PC-3 (cell line): Measurements from ENCODE around the gene TNNT2. TPM values are rescaled to one million over a fixed set of nuclear protein-coding genes. Genes with fewer than 3 reads are reported as not detected.

Experiments used
- ATAC-seq: fragments of 200-7000 bp; cut with Tn5 transposase; 2 replicates; pipeline ENCODE4 v1.9.1; 2020; ENCODE audit warnings: mild to moderate bottlenecking, moderate library complexity
- BruUV-seq: library from RNA; stranded (reverse); fragments of 400-500 nt; replicated peaks from 2 replicates; lab custom pipeline; 2021; lab: Mats Ljungman, UMichigan
- CTCF ChIA-PET: fragments of 300-600 bp; sonication (Branson Sonifier 250); formaldehyde crosslinking; loops from one replicate; lab custom pipeline; 2022; ENCODE audit warnings: antibody characterized with exemption; lab: Charles Lee
- POLR2A ChIA-PET: fragments of 300-600 bp; sonication (Branson Sonifier 250); formaldehyde crosslinking; loops from one replicate; lab custom pipeline; 2022; ENCODE audit warnings: antibody characterized with exemption; ENCODE audit not compliant: unreplicated experiment; lab: Charles Lee
- DNase-seq: peaks from one replicate; pipeline ENCODE4 v3.0.0-alpha.2; 2015
- H2AFZ ChIP-seq: fragments of 300-600 bp; sonication (generic); 2 replicates; pipeline ENCODE4 v1.6.0; 2016; ENCODE audit warnings: antibody characterized with exemption, low read length
- H3F3A ChIP-seq: fragments of 300-600 bp; sonication (generic); one replicate; pipeline ENCODE4 v1.6.0; 2017; ENCODE audit warnings: antibody characterized with exemption, low read length, control low read depth, mild to moderate bottlenecking; ENCODE audit not compliant: unreplicated experiment
- H3K27ac ChIP-seq: fragments of 300-600 bp; sonication (generic); 2 replicates; pipeline ENCODE4 v1.5.1; 2016; ENCODE audit warnings: mild to moderate bottlenecking, low read length
- H3K27me3 ChIP-seq: fragments of 300-600 bp; sonication (generic); 2 replicates; pipeline ENCODE4 v1.6.1; 2016; ENCODE audit warnings: low read length, mixed read lengths
- H3K36me3 ChIP-seq: fragments of 300-600 bp; sonication (generic); 2 replicates; pipeline ENCODE4 v1.6.1; 2016; ENCODE audit warnings: low read depth, mixed run types, low read length, mixed read lengths
- H3K4me1 ChIP-seq: fragments of 300-600 bp; sonication (generic); 2 replicates; pipeline ENCODE4 v1.5.1; 2016; ENCODE audit warnings: low read length; ENCODE audit not compliant: insufficient read depth
- H3K4me2 ChIP-seq: fragments of 300-600 bp; sonication (generic); 2 replicates; pipeline ENCODE4 v1.6.0; 2016; ENCODE audit warnings: low read length
- H3K4me3 ChIP-seq: fragments of 300-600 bp; sonication (generic); 2 replicates; pipeline ENCODE4 v1.5.1; 2016; ENCODE audit warnings: mild to moderate bottlenecking, low read length, mixed read lengths
- H3K79me2 ChIP-seq: fragments of 300-600 bp; sonication (generic); 2 replicates; pipeline ENCODE4 v1.6.1; 2017; ENCODE audit warnings: low read length, mixed read lengths
- H3K9ac ChIP-seq: fragments of 300-600 bp; sonication (generic); 2 replicates; pipeline ENCODE4 v1.6.0; 2016; ENCODE audit warnings: mild to moderate bottlenecking, low read length
- H3K9me2 ChIP-seq: fragments of 300-600 bp; sonication (generic); replicated peaks from 2 replicates; pipeline ENCODE4 v1.6.1; 2016; ENCODE audit warnings: mixed run types, low read length, mixed read lengths
- H3K9me3 ChIP-seq: fragments of 300-600 bp; sonication (generic); 2 replicates; pipeline ENCODE4 v1.6.1; 2016; ENCODE audit warnings: low read length, mixed read lengths
- H4K20me1 ChIP-seq: fragments of 300-600 bp; sonication (generic); 2 replicates; pipeline ENCODE4 v1.6.1; 2016; ENCODE audit warnings: low read length, mixed read lengths
- EZH2 ChIP-seq: fragments of 300-600 bp; sonication (generic); IDR thresholded peaks from one replicate; pipeline ENCODE4 v1.6.1; 2017; ENCODE audit warnings: antibody characterized with exemption, mild to moderate bottlenecking, low read length; ENCODE audit not compliant: unreplicated experiment
- EZH2phosphoT487 ChIP-seq: fragments of 300-600 bp; sonication (generic); IDR thresholded peaks from 2 replicates; pipeline ENCODE4 v1.6.1; 2018; ENCODE audit warnings: mild to moderate bottlenecking, antibody characterized with exemption, low read length, borderline replicate concordance
- intact Hi-C: fragments of 100-400 bp; cut with micrococcal nuclease; formaldehyde crosslinking; loops from 2 replicates; pipeline ENCODE4 v1.9.0; 2023
- total RNA-seq: library from RNA; depleted of rRNA; stranded (reverse); fragments of >200 nt; gene quantifications from 2 replicates; pipeline ENCODE4 v1.2.3, GENCODE V29; 2014
- TF ChIP-seq, protein P1 (sequence below): fragments of 300-600 bp; sonication (generic); conservative IDR thresholded peaks from 2 replicates; pipeline ENCODE4 v1.5.1; 2017; ENCODE audit warnings: antibody characterized with exemption, low read depth, mild to moderate bottlenecking, low read length

Gene TNNT2
- total RNA-seq, 1 experiment from 2014 or later = 1.1 TPM

- DNase-seq (no peak), ATAC-seq (no peak)
- Histone ChIP-seq H3K4me1 (peaks cover 28% of the 10 kb centered on the region), H3K4me2 (no peak overlapping the region), H3K9ac (no peak overlapping the region), H3K4me3 (no peak overlapping the region), H3K79me2 (no peaks in the 10 kb centered on the region), H3K27ac (no peak overlapping the region), H3K36me3 (no peaks in the 10 kb centered on the region), H3K27me3 (no peaks in the 10 kb centered on the region), H3K9me3 (no peaks in the 10 kb centered on the region), H4K20me1 (no peaks in the 10 kb centered on the region), H2AFZ (no peak overlapping the region), H3F3A (no peaks in the 10 kb centered on the region), H3K9me2 (no peaks in the 10 kb centered on the region)
- CTCF ChIA-PET = interaction anchor here (1.0 to 1.1 kb wide), 2 partner anchors 26 to 53 kb away, joined by 3 to 4 read pairs; no protein-coding TSS in a partner anchor
- TF ChIP-seq EZH2 = no peak
- TF ChIP-seq, protein P1, sequence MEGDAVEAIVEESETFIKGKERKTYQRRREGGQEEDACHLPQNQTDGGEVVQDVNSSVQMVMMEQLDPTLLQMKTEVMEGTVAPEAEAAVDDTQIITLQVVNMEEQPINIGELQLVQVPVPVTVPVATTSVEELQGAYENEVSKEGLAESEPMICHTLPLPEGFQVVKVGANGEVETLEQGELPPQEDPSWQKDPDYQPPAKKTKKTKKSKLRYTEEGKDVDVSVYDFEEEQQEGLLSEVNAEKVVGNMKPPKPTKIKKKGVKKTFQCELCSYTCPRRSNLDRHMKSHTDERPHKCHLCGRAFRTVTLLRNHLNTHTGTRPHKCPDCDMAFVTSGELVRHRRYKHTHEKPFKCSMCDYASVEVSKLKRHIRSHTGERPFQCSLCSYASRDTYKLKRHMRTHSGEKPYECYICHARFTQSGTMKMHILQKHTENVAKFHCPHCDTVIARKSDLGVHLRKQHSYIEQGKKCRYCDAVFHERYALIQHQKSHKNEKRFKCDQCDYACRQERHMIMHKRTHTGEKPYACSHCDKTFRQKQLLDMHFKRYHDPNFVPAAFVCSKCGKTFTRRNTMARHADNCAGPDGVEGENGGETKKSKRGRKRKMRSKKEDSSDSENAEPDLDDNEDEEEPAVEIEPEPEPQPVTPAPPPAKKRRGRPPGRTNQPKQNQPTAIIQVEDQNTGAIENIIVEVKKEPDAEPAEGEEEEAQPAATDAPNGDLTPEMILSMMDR = no peak
- TF ChIP-seq EZH2phosphoT487 = no peak
- POLR2A ChIA-PET = no interaction called here
- intact Hi-C loops = loop anchor here (2.0 to 5.0 kb wide), 2 partner anchors 60 to 222 kb away; partner anchors contain the start of gene ASCL5
- BruUV-seq = no TSS peak
Observed at GRCh38 chr1:201349092-201349491, 28.4 kb downstream of the TNNT2 start.

- BruUV-seq = no TSS peak
Observed at GRCh38 chr1:201348211-201348566, 29.3 kb downstream of the TNNT2 start.

More at GRCh38 chr1:201348211-201348566, 29.3 kb downstream of the TNNT2 start:
- no peaks in the 10 kb centered on the region for H3K79me2 ChIP-seq
- ChIA-PET CTCF (interaction anchor here (0.6 to 3.8 kb wide), 11 partner anchors 13 to 353 kb away, joined by 3 to 14 read pairs (median 4); partner anchors contain the start of gene PKP1), POLR2A (no interaction called here)
- no peak overlapping the region for H3K27ac ChIP-seq
- 0 out of 2 replicates have a peak overlapping the region, but pooled peaks have one; percentile 25 for H2AFZ ChIP-seq
- DNase-seq (peak; percentile 98), ATAC-seq (peak; percentile 79)
- no peak overlapping the region for H3K4me2 ChIP-seq
- H3F3A ChIP-seq = no peaks in the 10 kb centered on the region
- no peak overlapping the region for H3K9ac ChIP-seq
- H4K20me1 ChIP-seq = no peaks in the 10 kb centered on the region
- intact Hi-C loops = loop anchor here (2.0 to 5.0 kb wide), 2 partner anchors 61 to 221 kb away; partner anchors contain the start of gene ASCL5
- H3K9me2 ChIP-seq = no peaks in the 10 kb centered on the region
- peaks cover 24% of the 10 kb centered on the region for H3K4me1 ChIP-seq
- no peaks in the 10 kb centered on the region for H3K27me3 ChIP-seq
- H3K4me3 ChIP-seq = no peak overlapping the region
- H3K36me3 ChIP-seq = no peaks in the 10 kb centered on the region
- TF ChIP-seq EZH2 = no peak
- TF ChIP-seq, protein P1 = peak; percentile 100
- H3K9me3 ChIP-seq = no peaks in the 10 kb centered on the region
